Right lobe of liver (tissue), 4 donors: ENCODE measurements around the gene ABCA3.

Source experiments
- CTCF ChIP-seq, 4 donors: fragments of 200-600 bp in 3 of 4; fragments of 450-650 bp in 1 of 4; IDR thresholded peaks; one replicate each; pipeline versions ENCODE4 v1.5.1 to v1.8.0; 2016 to 2022; ENCODE audit warnings: antibody characterized with exemption in 4 of 4, mild to moderate bottlenecking in 2 of 4
- POLR2A ChIP-seq: fragments of 450-650 bp; IDR thresholded peaks from one replicate; pipeline ENCODE4 v1.6.1; 2017; ENCODE audit warnings: antibody characterized with exemption, mild to moderate bottlenecking
- donor health status: DM: no; HTN: no; CAD: no.
- donor health status: DM: no; HTN: no; CAD: no.
- donor health status: DM: no; HTN: yes; CAD: no.

GRCh38 chr16:2276368-2277195 is 63.9 kb downstream of the ABCA3 start:
- TF ChIP-seq CTCF (IDR thresholded peaks at IDR 0.05) = no peak
- no peak for TF ChIP-seq POLR2A
